NOMO-1 treated with dmso at 0.1 percent for 144 hours (cell line): Measurements from ENCODE around the gene PRAF2.

ENCODE experiments used
- DNase-seq: peaks from one replicate; lab custom pipeline; 2025; ENCODE audit not compliant: unreplicated experiment; lab: John Stamatoyannopoulos, UW

The PRAF2 gene

GRCh38 chrX:49073601-49074575, at the start of gene PRAF2:
Gene PRAF2 (minus strand): TSS chrX:49074002. CDS start chrX:49073987, 15 bp downstream.
- peak; percentile 17 for DNase-seq

- DNase-seq, result no peak
Observed at GRCh38 chrX:49122499-49122898, 48.7 kb upstream of the PRAF2 start.

- DNase-seq, result no peak
Observed at GRCh38 chrX:49120091-49120490, 46.3 kb upstream of the PRAF2 start.

- no peak for DNase-seq
Observed at GRCh38 chrX:49117581-49117980, 43.8 kb upstream of the PRAF2 start.

GRCh38 chrX:49116716-49117115, 42.9 kb upstream of the PRAF2 start:
- DNase-seq, result no peak

- no peak for DNase-seq
Observed at GRCh38 chrX:49116076-49116475, 42.3 kb upstream of the PRAF2 start.

GRCh38 chrX:49111791-49112190, 38.0 kb upstream of the PRAF2 start:
- DNase-seq, result no peak

GRCh38 chrX:49110417-49110816, 36.6 kb upstream of the PRAF2 start:
- no peak for DNase-seq

- DNase-seq, result no peak
Observed at GRCh38 chrX:49108641-49109040, 34.8 kb upstream of the PRAF2 start.

GRCh38 chrX:49106930-49107329, 33.1 kb upstream of the PRAF2 start:
- no peak for DNase-seq

GRCh38 chrX:49106296-49106695, 32.5 kb upstream of the PRAF2 start:
- no peak for DNase-seq

- DNase-seq, result no peak
Observed at GRCh38 chrX:49103637-49104036, 29.8 kb upstream of the PRAF2 start.

GRCh38 chrX:49102190-49102589, 28.4 kb upstream of the PRAF2 start:
- no peak for DNase-seq

- no peak for DNase-seq
Observed at GRCh38 chrX:49101629-49101984, 27.8 kb upstream of the PRAF2 start.

GRCh38 chrX:49100704-49101628, 27.2 kb upstream of the PRAF2 start:
- DNase-seq, result peak; percentile 87

GRCh38 chrX:49096419-49096818, 22.6 kb upstream of the PRAF2 start:
- DNase-seq, result no peak

- DNase-seq, result no peak
Observed at GRCh38 chrX:49089553-49089952, 15.8 kb upstream of the PRAF2 start.

GRCh38 chrX:49082271-49082871, 8.6 kb upstream of the PRAF2 start:
- no peak for DNase-seq

- DNase-seq, result peak; percentile 49
Observed at GRCh38 chrX:49079489-49080428, 6.0 kb upstream of the PRAF2 start, which contains the start of gene WDR45. Gene WDR45 (minus strand): TSS chrX:49079887. CDS start chrX:49078095, 1,792 bp downstream.

GRCh38 chrX:49077941-49078340, 4.1 kb upstream of the PRAF2 start:
- no peak for DNase-seq
